ENCODE data around the gene LEFTY2. TPM values are rescaled to one million over a fixed set of nuclear protein-coding genes. Genes with fewer than 3 reads are reported as not detected.
A peak's percentile ranks its signal among the peaks of the same experiment; 100 is the strongest.

LEFTY2 gene
- total and polyA plus RNA-seq, 2 of the 4 experiments (the other 2 are of a cell fraction) = not detected

GRCh38 chr1:225899044-225899925 is 41.7 kb downstream of the LEFTY2 start (continued):
- no peak for TF ChIP-seq MAZ (IDR thresholded peaks at IDR 0.05; ENCODE audit: borderline replicate concordance, low read depth, low read length)

DNA sequence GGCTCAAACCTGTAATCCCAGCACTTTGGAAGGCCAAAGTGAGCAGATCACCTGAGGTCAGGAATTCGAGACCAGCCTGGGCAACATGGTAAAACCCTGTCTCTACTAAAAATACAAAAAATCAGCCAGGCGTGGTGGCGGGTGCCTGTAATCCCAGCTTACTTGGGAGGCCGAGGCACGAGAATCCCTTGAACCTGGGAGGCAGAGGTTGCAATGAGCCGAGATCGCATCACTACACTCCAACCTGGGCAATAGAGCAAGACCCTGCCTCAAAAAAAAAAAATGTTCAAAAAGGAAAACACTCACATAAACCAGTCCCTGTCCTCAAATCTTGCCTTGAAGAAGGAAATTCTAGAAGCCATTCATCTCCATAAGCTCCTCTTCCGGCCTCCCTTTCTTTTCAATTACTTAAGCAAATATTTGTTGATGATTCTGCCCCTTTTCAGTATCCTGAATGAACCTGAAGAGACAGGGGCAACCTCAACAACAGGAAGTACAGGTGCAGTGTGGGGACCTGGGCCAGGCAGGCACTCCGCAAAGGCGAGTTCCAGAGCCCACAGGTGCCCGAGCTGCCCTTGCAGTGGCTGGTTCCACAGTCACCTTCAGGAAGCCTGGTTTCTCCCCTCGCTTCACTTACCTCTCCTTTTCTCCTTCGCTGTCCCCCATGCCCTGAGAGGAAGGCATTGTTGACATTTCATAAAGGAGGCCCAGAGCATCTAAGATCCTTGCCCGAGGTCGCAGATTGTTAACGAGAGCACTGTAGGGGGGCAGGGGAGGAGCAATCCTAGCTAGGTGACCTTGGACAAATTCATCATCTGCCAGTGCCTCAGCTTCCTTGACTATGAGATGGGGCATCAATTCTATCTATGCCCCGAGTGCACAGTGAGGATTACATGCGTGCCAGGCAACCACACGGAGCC is 43.2 kb downstream of the LEFTY2 start:
- no peak overlapping the region for H3K4ac ChIP-seq (ENCODE audit: low read depth, low read length)
- no peak overlapping the region for H4K5ac ChIP-seq (ENCODE audit: low read depth, low read length)
- no peak overlapping the region for H4K91ac ChIP-seq (ENCODE audit: insufficient read depth, low read depth, low read length)
- H4K8ac ChIP-seq (ENCODE audit: low read depth in 2 of 2, low read length in 2 of 2) = no peak overlapping the region
- no peaks in the 10 kb centered on the region for H4K20me1 ChIP-seq (ENCODE audit: insufficient read depth, low read length)
- H3K9ac ChIP-seq (ENCODE audit: low read depth, low read length) = no peak overlapping the region
- no peak overlapping the region for H3K14ac ChIP-seq (replicated peaks; ENCODE audit: low read depth, low read length)
- CTCF ChIA-PET = no interaction called here
- no peak overlapping the region for H3K4me3 ChIP-seq (ENCODE audit: insufficient read depth, low read depth, low read length)
- intact Hi-C loops (cut with micrococcal nuclease) = no loop called here
- no TSS peak for BruUV-seq (replicated peaks)
- H3K56ac ChIP-seq (ENCODE audit: extremely low read depth, insufficient read depth, low read length) = no peak overlapping the region
- H2BK20ac ChIP-seq (ENCODE audit: low read depth, low read length) = no peak overlapping the region
- peaks cover 4% of the 10 kb centered on the region for H3K4me1 ChIP-seq (ENCODE audit: control insufficient read depth, insufficient read depth, low read length)
- H3K4me2 ChIP-seq (ENCODE audit: low read depth, low read length) = no peak overlapping the region
- in situ Hi-C loops (cut with MboI; ENCODE audit: low sequenced_read_pairs) = no loop called here
- no peak overlapping the region for H2BK15ac ChIP-seq (ENCODE audit: low read depth, low read length)
- ATAC-seq (ENCODE audit: low read depth) = no peak
- POLR2A ChIA-PET (ENCODE audit: unreplicated experiment) = no interaction called here
- H3K9me3 ChIP-seq (ENCODE audit: control insufficient read depth, insufficient read depth, low read length) = no peaks in the 10 kb centered on the region
- no peak overlapping the region for H2AK5ac ChIP-seq (ENCODE audit: low read depth, low read length)
- H3K18ac ChIP-seq (ENCODE audit: low read depth, low read length) = no peak overlapping the region
- H3K9me1 ChIP-seq (ENCODE audit: insufficient read depth, low read length) = peaks cover 3% of the 10 kb centered on the region; the same call in 1 of the 2 replicates
- no peaks in the 10 kb centered on the region for H3K79me1 ChIP-seq (ENCODE audit: low read depth in 1 of 2, low read length in 2 of 2)
- no peaks in the 10 kb centered on the region for H3K27me3 ChIP-seq (ENCODE audit: control insufficient read depth, insufficient read depth, low read length)
- peak overlapping the region; percentile 28 for H2AK9ac ChIP-seq (replicated peaks; ENCODE audit: low read depth, low read length, poor library complexity)
- H3K23ac ChIP-seq (ENCODE audit: low read depth, low read length) = no peak overlapping the region
- no peak overlapping the region for H2AFZ ChIP-seq (replicated peaks; ENCODE audit: low read length, poor library complexity)
- H3K36me3 ChIP-seq (ENCODE audit: control insufficient read depth, insufficient read depth, low read length) = no peaks in the 10 kb centered on the region
- no peak overlapping the region for H2BK5ac ChIP-seq (ENCODE audit: low read depth, low read length, poor library complexity, severe bottlenecking)
- no peak overlapping the region for H2BK120ac ChIP-seq (ENCODE audit: low read depth, low read length)
- dilution Hi-C loops (cut with HindIII; ENCODE audit: low sequenced_read_pairs, unreplicated experiment) = no loop called here
- no peak overlapping the region for H3K27ac ChIP-seq (ENCODE audit: insufficient read depth, low read length)
- 93% methylated on average over 7 of the region's 19 CpGs; no CpG with 5 or more reads in 1 of the 2 experiments for WGBS, 2 experiments (ENCODE audit: extremely low coverage in 2 of 2, insufficient read length in 1 of 2)
- no peak for DNase-seq
- TF ChIP-seq MAZ (IDR thresholded peaks at IDR 0.05; ENCODE audit: borderline replicate concordance, low read depth, low read length) (no peak), SMC3 (IDR thresholded peaks at IDR 0.05; ENCODE audit: low read depth, low read length) (no peak), RCOR1 (IDR thresholded peaks at IDR 0.05; ENCODE audit: insufficient replicate concordance, low read length) (no peak), ELK1 (IDR thresholded peaks at IDR 0.05; ENCODE audit: borderline replicate concordance, low read depth, low read length) (no peak), NFE2L2 (IDR thresholded peaks at IDR 0.05; ENCODE audit: low read depth, low read length) (no peak), FOS (IDR thresholded peaks at IDR 0.05; ENCODE audit: low read depth, low read length) (no peak), POLR2A (IDR thresholded peaks at IDR 0.05; ENCODE audit: low read depth, low read length) (no peak), RAD21 (IDR thresholded peaks at IDR 0.05; ENCODE audit: low read length) (no peak), RFX5 (IDR thresholded peaks at IDR 0.05; ENCODE audit: low read depth, low read length) (no peak), CHD1 (IDR thresholded peaks at IDR 0.05; ENCODE audit: low read depth, low read length) (no peak), BHLHE40 (IDR thresholded peaks at IDR 0.05; ENCODE audit: low read depth, low read length) (no peak), MAFK (IDR thresholded peaks at IDR 0.05; ENCODE audit: low read depth, low read length) (no peak)
- TF ChIP-seq, protein P1, sequence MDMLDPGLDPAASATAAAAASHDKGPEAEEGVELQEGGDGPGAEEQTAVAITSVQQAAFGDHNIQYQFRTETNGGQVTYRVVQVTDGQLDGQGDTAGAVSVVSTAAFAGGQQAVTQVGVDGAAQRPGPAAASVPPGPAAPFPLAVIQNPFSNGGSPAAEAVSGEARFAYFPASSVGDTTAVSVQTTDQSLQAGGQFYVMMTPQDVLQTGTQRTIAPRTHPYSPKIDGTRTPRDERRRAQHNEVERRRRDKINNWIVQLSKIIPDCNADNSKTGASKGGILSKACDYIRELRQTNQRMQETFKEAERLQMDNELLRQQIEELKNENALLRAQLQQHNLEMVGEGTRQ (IDR thresholded peaks at IDR 0.05; ENCODE audit: low read depth, low read length) = no peak
